ENCODE results near the gene FOXA3. TPM values are rescaled to one million over a fixed set of nuclear protein-coding genes. Genes with fewer than 3 reads are reported as not detected.
A peak's percentile ranks its signal among the peaks of the same experiment; 100 is the strongest.

The FOXA3 gene
- total RNA-seq, 2 experiments from 2014 or later = not detected

DNA sequence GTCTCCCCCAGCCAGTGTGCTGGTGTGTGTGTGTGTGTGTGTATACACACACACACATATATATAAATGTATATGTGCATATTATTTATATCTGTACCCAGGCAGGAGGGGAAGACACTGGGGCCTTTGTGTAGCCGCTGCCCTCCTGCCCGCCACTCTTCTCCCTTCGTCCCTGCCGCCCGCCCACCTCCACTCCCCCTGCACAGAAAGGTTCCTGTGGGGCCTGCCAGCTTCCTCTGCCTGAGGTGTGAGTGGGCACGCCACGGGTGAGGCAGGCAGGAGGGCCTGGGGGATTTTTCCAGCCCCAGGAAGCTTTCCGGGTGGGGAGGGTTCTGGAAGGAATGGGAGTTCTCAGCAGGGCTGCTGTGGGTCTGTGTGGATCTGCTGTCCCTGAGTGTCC lies 14.9 kb downstream of the FOXA3 start:
- Histone ChIP-seq H3K9me3 (ENCODE audit: control insufficient read depth in 1 of 2, insufficient read depth in 1 of 2, low read length in 2 of 2) (peaks cover 0 to 9% of the 10 kb centered on the region in 2 experiments), H3K27ac (ENCODE audit: low read depth in 1 of 2, low read length in 2 of 2) (no peak overlapping the region), H3K4me3 (ENCODE audit: low read length) (no peak overlapping the region), H3K36me3 (ENCODE audit: insufficient read depth, low read length) (peaks cover 3% of the 10 kb centered on the region), H3K4me1 (ENCODE audit: insufficient read depth, low read length) (peaks cover 31% of the 10 kb centered on the region), H3K27me3 (ENCODE audit: control insufficient read depth in 1 of 2, insufficient read depth in 2 of 2, low read length in 2 of 2) (peaks cover 0 to 5% of the 10 kb centered on the region in 2 experiments)
- ATAC-seq (ENCODE audit: poor library complexity) (no peak), DNase-seq (no peak)
- intact Hi-C loops (cut with DNase I, micrococcal nuclease) = no loop called here
- ChIA-PET POLR2A (no interaction called here), CTCF (no interaction called here)
- Mint-ChIP-seq H3K36me3 (ENCODE audit: low read depth) (peaks cover 7% of the 10 kb centered on the region), H3K27ac (no peak overlapping the region), H3K9me3 (no peaks in the 10 kb centered on the region), H3K4me3 (no peak overlapping the region), H3K27me3 (peaks cover 34% of the 10 kb centered on the region), H3K4me1 (ENCODE audit: low read depth) (peaks cover 34% of the 10 kb centered on the region)
- TF ChIP-seq, protein P1, sequence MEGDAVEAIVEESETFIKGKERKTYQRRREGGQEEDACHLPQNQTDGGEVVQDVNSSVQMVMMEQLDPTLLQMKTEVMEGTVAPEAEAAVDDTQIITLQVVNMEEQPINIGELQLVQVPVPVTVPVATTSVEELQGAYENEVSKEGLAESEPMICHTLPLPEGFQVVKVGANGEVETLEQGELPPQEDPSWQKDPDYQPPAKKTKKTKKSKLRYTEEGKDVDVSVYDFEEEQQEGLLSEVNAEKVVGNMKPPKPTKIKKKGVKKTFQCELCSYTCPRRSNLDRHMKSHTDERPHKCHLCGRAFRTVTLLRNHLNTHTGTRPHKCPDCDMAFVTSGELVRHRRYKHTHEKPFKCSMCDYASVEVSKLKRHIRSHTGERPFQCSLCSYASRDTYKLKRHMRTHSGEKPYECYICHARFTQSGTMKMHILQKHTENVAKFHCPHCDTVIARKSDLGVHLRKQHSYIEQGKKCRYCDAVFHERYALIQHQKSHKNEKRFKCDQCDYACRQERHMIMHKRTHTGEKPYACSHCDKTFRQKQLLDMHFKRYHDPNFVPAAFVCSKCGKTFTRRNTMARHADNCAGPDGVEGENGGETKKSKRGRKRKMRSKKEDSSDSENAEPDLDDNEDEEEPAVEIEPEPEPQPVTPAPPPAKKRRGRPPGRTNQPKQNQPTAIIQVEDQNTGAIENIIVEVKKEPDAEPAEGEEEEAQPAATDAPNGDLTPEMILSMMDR (IDR thresholded peaks at IDR 0.05) = no peak

DNA sequence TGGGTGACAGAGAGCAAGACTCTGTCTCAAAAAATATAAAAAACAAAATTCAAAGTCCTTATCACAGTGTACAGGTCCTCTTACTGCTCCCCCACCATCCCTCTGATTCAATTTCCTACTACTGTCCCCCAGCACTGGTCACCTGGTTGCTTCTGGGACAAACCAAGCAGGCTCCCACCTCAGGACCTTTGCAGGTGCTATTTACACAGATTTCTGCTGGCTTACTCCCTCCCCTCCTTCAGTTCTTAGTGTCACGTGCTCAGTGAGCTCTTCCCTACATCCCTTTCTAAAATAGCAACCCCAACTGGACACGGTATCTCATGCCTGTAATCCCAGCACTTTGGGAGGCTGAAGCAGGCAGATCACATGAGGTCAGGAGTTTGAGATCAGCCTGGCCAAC lies 15.8 kb downstream of the FOXA3 start:
- no peak overlapping the region for H3K27ac ChIP-seq (ENCODE audit: low read depth in 1 of 2, low read length in 2 of 2)
- peaks cover 7% of the 10 kb centered on the region for H3K36me3 Mint-ChIP-seq (ENCODE audit: low read depth)
- H3K9me3 ChIP-seq (ENCODE audit: control insufficient read depth in 1 of 2, insufficient read depth in 1 of 2, low read length in 2 of 2) = peaks cover 0 to 9% of the 10 kb centered on the region in 2 experiments
- H3K27me3 ChIP-seq (ENCODE audit: control insufficient read depth in 1 of 2, insufficient read depth in 2 of 2, low read length in 2 of 2) = peaks cover 0 to 5% of the 10 kb centered on the region in 2 experiments
- no peak overlapping the region for H3K4me3 ChIP-seq (ENCODE audit: low read length)
- H3K27ac Mint-ChIP-seq = no peak overlapping the region
- peaks cover 5% of the 10 kb centered on the region for H3K36me3 ChIP-seq (ENCODE audit: insufficient read depth, low read length)
- H3K4me3 Mint-ChIP-seq = no peak overlapping the region
- peaks cover 30% of the 10 kb centered on the region for H3K27me3 Mint-ChIP-seq
- DNase-seq (no peak), ATAC-seq (ENCODE audit: poor library complexity) (no peak)
- H3K4me1 ChIP-seq (ENCODE audit: insufficient read depth, low read length) = peaks cover 40% of the 10 kb centered on the region
- intact Hi-C loops (cut with DNase I, micrococcal nuclease) = no loop called here
- peaks cover 34% of the 10 kb centered on the region for H3K4me1 Mint-ChIP-seq (ENCODE audit: low read depth)
- no peaks in the 10 kb centered on the region for H3K9me3 Mint-ChIP-seq
- TF ChIP-seq, protein P1 (IDR thresholded peaks at IDR 0.05) = no peak
- ChIA-PET POLR2A (no interaction called here), CTCF (interaction anchor here (0.6 to 1.6 kb wide), 3 partner anchors 12 to 63 kb away, joined by 3 to 5 read pairs (median 4); partner anchors contain the start of gene FOXA3)

- TF ChIP-seq, protein P1 (IDR thresholded peaks at IDR 0.05) = no peak
- no peak for DNase-seq
- Histone ChIP-seq H3K4me3 (ENCODE audit: low read length) (no peak overlapping the region), H3K36me3 (ENCODE audit: insufficient read depth, low read length) (peaks cover 5% of the 10 kb centered on the region), H3K9me3 (ENCODE audit: control insufficient read depth in 1 of 2, insufficient read depth in 1 of 2, low read length in 2 of 2) (peaks cover 0 to 9% of the 10 kb centered on the region in 2 experiments), H3K27me3 (ENCODE audit: control insufficient read depth in 1 of 2, insufficient read depth in 2 of 2, low read length in 2 of 2) (peaks cover 0 to 5% of the 10 kb centered on the region in 2 experiments), H3K27ac (ENCODE audit: low read depth in 1 of 2, low read length in 2 of 2) (no peak overlapping the region), H3K4me1 (ENCODE audit: insufficient read depth, low read length) (peaks cover 47% of the 10 kb centered on the region)
- peak overlapping the region; percentile 18 for H3K4me3 Mint-ChIP-seq
- ChIA-PET POLR2A (interaction anchor here (1.0 kb wide), 1 partner anchor 22 kb away, joined by 4 read pairs; no protein-coding TSS in a partner anchor), CTCF (interaction anchor here (1.6 to 1.9 kb wide), 3 partner anchors 17 to 64 kb away, joined by 5 to 14 read pairs (median 7); partner anchors contain the start of genes FOXA3 and SYMPK)
- ATAC-seq (ENCODE audit: poor library complexity) = no peak
- H3K27ac Mint-ChIP-seq = no peak overlapping the region
- H3K27me3 Mint-ChIP-seq = peaks cover 21% of the 10 kb centered on the region
- H3K9me3 Mint-ChIP-seq = no peaks in the 10 kb centered on the region
- H3K36me3 Mint-ChIP-seq (ENCODE audit: low read depth) = peaks cover 13% of the 10 kb centered on the region
- intact Hi-C loops (cut with DNase I, micrococcal nuclease) = no loop called here
- H3K4me1 Mint-ChIP-seq (ENCODE audit: low read depth) = peaks cover 36% of the 10 kb centered on the region
These were observed 17.2 kb downstream of the FOXA3 start for GRCh38 chr19:45881082-45881908.
